ENCODE data around the gene IL15.
A peak's percentile ranks its signal among the peaks of the same experiment; 100 is the strongest.
"Not testable (repeated sequence)": the region's sequence is repeated elsewhere in the genome, so short reads cannot be mapped to it uniquely, and the experiment has no call there.

IL15 gene

DNA sequence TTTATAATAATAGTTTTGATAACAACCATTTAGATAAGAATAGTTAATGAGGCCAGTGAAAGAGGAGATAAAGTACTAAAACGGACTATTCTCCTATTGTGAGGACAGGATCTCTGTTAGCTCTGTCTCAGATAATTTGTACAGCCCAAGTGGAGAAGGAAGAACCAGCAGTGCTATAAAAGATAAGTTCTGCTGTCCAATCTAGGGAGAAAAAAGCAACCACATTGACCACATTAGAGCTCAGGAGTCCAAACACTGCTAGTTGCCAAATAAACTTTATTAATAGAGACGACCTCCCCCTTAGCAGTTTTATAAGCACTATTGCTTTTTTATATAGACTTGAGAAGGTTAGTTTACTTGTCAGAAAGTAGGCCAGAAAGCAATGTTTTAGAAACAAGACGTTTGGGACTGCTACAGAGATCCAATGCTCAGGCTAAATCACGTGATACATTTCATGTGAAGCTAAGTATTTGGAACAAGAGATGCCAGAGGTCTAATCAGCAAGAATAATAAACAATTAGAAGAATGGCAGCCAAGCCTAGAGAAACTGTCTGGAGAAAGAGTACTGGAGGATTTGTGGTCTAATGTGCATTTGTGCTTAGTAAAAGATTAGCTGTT is 15.9 kb downstream of the IL15 start:
- DNase-seq = no peak

DNA sequence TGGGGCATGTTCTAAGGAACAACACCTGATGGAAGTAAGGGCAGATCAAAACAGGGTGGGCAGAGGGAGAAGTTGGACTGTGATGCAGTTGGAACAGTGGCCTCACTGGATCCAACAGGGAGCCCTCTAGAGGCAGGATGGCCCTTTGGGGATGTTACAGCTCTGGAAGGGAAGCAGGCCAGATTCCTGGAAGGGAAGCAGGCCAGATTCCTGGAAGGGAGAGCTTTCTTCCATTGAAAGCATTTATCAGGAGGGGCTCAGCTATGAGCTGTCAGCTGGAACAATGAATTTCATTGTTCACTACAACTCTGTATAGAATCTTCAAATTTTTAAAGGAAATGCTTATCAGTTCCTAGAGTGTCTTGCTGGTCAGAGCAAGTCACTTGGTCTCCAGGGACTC is 17.7 kb downstream of the IL15 start:
- DNase-seq = no peak

DNA sequence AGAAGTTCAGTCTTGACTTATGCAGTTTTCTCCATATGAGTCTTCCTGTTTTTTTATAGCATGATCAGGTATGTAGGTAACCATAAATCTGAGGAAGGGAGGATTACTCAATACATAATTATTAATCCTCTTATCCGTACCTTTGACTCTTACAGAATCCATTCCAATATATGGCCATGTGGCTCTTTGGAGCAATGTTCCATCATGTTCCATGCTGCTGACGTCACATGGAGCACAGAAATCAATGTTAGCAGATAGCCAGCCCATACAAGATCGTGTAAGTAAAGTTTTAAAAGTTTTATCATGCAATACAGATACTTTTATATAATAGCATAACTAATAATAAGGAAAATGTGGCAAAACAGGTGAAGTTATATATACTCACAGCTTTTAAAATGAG is 19.6 kb downstream of the IL15 start:
- no peak for DNase-seq

DNA sequence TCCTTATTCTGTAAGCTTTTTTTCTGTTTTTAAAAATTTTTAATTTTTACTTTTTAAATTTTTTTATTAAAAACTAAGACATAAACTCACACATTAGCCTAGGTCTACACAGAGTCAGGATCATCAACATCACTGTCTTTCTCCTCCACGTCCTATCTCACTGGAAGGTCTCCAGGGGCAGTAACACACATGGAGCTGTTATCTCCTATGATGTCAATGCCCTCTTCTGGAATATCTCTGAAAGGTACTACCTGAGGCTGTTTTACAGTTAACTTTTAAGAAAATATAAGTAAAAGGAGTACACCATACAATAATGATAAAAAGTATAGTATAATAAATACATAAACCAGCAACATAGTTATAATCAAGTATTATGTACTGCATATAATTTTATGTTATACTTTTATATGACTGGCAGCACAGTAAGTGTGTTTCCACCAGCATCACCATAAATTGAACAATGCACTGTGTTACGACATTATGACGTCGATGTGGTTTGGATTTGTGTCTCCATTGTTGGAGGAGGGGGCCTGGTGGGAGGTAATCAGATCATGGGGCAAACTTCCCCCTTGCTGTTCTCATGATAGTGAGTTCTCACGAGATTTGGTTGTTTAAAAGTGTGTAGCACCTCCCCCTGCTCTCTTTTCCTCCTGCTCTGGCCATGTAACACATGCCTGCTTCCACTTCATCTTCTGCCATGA is 21.3 kb downstream of the IL15 start:
- no peak for DNase-seq

DNA sequence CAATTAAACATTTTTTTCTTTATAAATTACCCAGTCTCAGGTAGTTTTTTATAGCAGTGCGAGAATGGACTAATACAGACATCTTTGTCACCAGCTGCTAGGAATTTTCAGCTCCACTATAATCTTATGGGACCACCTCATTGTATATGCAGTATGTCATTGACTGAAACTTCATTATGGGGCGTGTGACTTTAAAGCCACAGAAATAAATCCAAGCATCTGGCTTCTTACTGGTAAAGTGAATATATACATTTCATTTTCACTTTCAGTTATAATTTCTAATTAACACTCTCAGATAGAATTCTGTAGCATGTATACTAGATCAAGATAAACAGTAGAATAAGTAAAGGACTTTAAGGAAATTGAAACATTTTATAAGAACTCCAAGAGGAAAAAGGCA is 21.9 kb downstream of the IL15 start:
- no peak for DNase-seq

DNA sequence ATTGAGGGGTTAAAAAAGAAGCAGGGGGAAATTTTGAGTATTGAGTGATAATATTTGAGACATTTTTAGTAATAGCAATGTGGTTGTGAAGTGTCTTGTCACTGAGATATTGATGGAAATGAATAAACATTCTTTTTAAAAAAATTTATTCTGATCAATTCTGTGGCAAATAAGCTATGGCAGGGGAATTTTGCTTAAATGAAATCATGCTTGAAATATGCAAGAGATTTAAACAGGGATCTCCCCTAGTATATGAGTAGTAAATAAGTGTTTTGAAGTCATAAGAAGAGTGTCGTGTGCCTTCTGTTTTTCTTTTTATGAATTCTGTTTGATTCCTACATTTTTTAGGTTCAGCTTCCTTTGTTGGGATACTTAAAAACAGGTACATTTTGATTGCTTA is 23.2 kb downstream of the IL15 start:
- DNase-seq = no peak

DNA sequence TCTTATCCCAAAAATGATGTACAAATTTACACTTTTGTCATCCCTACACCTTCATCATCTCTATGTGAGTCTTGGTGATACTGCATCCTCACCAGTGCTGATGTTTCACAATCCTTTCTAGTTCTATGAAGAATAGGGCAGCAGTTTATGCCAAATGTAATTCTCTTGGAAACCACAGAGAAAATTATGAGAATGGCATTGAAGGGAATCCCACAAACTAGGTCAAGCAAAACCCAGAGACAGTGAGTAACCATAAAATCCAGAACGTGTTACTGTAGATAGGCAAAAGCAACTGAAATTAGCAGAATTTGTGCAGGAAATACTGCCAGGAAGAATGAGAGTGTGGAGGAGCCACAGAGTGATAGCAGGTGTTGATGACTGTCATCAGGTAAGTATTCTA is 24.5 kb downstream of the IL15 start:
- DNase-seq = no peak

DNA sequence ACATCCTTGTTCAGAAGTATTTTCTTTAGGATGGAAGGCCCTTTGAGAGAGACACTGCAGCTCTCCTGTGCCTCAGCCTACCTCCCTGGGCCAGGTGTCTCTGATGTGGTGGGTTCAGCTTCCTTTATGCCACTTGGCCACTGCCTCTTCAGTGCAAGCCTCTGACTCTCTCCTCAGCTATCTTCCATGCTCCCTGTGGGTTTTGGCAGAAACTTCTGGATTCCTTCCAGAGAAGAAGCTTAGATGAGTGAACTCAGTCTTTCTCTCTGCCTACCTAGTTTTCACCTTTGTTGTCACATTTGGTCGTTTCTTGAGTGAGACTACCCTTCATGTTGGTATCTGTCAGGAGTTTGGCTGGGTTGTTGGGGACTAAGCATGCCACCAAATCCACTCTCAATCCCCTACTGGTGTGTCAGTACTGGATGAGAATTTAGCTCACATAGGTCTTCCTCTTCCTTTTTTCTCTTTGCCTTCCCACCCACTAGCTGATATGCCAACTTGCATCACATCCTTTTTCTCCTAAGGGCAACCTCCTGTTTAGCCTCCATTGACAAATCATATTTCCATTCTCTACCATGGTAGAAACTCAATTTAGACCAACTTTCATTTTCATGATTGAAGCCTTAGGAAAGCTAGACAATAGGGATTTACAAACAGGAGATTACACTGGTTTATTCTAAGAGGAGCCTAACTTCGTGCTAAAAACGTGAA is 32.0 kb downstream of the IL15 start:
- DNase-seq = no peak

DNA sequence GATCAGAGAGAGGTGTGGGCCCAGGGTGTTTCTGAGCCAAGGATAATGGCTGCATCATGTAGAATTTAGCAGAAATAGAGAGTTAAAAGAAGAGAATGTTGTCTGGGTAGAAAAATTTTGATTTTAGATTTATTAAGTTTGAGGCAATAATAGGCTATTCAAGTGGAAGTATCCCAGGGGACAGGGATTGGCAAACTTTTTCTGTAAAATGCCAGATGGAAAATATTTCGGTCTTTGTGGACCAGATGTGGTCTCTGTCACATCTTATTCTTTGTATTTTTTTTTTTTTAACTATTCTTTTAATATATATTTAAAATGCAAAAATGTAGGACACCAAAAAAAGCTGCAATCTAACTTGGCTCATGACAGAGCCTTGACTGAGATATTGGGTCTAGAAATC is 33.1 kb downstream of the IL15 start:
- no peak for DNase-seq

DNA sequence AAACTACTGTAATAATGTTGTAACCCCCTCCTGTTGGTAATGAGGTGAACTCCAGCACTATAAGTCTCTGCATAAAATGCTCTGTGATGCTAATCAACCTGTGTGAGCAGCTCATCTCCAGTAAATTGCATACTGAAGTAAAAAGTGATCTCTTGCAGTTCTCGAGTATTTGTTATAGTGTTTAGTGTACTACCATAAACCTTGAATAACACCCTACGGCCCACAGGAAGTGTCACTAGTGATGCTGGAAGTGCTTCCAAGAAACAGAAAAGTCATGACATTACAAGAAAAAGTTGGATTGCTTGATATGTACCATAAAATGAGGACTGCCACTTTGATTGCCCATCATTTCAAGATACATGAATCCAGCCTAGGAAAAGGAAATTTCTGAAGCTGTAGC is 39.0 kb downstream of the IL15 start:
- no peak for DNase-seq

DNA sequence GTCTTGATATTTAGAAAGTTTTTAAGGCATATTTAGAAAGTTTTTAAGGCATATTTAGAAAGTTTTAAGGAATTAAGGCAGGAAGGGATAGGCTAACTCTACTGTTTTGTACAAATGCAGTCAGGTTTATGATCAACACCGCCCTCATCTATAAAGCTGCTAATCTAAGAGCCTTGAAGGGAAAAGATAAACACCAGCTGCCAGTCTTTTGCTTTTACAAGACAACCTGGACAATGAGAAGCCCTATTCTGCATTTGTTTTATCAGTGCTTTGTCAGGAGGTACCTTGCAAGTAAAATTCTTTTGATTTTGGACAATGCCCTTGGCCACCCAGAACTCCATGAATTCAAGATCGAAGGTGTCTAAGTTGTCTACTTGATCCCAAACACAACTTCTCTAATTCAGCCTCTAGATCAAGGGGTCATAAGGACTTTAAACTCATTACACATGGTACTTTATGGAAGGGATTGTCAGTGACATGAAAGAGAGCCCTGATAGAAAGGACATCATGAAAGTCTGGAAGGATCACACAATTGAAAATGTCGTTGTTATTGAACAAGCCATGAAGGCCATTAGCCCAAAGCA is 39.8 kb downstream of the IL15 start:
- DNase-seq = no peak

DNA sequence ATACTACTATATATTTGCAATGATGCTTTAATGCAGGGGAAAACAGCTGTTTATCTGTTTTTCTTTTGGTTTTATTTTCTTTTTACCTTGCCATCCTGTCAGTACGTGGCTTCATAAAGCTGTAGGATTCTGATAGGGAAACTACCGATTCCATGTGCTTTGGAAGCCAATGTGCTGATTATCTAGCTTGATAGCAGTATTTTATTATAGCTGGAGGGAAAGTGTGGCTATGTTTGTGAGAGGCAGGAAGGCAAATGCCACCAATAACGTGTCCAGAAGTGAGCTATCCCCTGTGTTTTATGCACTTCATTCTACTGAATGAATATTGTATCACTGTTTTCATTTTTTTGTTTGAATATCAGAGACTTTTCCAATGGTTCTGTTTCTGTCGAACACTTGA is 43.7 kb downstream of the IL15 start:
- no peak for DNase-seq

DNA sequence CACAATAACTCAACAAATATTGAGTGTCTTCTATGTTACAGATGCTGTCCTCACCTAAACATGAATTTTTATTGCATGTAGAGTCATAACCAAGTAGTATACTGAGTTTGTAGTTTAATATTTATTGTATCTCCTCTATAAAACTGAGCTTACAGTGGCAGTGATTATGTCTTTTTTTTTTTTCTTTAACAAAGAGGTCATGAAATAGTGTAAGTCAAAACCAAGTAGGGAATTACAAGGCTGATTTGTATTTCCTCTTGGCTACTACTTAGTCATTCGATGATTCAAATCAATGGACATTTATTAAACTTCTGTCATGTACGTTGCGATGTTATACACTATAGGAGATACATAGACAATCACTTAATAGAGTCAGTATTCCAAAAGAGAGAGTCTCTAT is 48.4 kb downstream of the IL15 start:
- DNase-seq = no peak

DNA sequence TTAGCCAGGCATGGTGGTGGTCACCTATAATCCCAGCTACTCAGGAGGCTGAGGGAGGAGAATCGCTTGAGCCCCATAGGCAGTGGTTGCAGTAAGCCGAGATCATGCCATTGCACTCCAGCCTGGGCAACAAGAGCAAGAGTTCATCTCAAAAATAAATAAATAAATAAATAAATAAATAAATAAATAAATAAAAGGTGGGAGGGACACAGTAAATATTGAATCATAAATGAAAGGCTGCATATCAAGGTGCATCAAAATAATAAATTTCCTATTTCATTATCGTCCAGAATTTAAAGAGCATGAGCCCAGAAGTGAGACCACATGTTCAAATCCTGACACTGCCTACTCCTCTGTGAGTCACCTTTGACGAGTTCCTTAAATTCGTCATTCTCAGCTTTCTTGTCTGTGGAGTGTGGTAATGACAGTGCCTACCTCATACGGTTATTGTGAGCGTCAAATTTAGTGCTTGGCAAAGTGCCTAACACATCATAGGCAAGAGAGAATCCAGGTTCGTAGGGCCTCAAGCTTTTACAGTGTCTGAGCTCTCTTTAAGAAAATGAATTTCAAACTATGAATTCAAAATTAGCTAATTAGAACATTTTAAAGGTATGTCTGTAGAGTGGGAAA is 49.9 kb downstream of the IL15 start:
- DNase-seq = no peak

DNA sequence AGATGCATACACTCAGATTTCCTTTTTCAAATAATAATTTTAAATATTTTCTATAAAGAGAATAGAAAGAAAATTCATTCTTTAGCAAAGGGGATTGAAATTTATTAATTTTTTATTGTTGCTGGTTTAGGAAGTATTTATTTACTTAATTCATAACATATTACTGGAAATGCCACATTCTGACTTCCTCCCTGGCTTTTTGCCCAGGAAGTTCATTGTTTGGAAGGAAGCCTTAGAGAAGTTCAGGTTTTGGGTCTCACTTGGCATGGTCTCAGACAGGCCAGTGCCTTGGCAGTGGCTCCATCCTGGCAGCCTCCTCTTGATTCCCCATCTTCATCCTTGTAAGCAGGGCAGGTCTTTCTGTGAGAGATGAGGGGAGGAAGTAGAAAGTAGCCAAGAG is 50.5 kb downstream of the IL15 start:
- no peak for DNase-seq

DNA sequence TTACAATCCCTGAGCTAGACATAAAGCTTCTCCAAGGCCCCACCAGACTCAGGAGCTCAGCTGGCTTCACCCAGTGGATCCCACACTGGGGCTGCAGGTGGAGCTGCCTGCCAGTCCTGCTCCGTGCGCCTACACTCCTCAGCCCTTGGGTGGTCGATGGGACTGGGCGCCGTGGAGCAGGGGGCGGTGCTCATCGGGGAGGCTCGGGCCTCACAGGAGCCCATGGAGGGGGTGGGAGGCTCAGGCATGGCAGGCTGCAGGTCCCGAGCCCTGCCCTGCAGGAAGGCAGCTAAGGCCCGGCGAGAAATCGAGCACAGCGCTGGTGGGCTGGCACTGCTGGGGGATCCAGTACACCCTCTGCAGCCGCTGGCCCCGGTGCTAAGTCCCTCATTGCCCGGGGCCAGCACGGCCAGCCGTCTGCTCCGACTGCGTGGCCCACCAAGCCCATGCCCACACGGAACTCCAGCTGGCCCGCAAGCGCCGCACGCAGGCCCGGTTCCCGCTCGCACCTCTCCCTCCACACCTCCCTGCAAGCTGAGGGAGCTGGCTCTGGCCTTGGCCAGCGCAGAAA is 53.4 kb downstream of the IL15 start:
- DNase-seq = not testable (repeated sequence)

DNA sequence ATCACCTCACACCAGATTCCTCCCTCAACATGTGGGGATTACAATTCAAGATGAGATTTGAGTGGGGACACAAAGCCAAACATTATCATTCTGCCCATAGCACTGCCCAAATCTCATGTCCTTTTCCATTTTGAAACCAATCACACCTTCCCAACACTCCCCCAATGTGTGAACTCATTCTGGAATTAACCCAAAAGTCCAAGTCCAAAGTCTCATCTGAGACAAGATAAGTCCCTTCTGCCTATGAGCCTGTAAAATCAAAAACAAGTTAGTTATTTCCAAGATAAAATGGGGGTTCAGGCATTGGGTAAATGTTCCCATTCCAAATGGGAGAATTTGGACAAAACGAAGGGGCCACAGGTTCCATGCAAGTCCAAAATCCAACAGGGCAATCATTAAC is 54.9 kb downstream of the IL15 start:
- not testable (repeated sequence) for DNase-seq

DNA sequence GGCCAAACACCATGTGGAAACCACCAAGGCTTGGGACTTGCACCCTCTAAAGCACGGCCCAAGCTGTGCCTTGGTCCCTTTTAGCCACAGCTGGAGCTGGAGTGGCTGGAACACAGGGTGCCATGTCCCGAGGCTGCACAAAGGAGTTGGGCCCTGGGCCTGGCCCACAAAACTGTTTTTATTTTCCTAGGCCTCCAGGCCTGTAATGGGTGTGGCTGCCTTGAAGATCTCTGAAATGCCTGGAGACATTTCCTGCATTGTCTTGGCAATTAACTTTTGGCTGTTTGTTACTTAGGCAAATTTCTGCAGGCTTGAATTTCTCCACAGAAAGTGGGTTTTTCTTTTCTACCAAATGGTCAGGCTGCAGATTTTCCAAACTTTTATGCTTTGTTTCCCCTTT is 55.7 kb downstream of the IL15 start:
- no peak for DNase-seq

DNA sequence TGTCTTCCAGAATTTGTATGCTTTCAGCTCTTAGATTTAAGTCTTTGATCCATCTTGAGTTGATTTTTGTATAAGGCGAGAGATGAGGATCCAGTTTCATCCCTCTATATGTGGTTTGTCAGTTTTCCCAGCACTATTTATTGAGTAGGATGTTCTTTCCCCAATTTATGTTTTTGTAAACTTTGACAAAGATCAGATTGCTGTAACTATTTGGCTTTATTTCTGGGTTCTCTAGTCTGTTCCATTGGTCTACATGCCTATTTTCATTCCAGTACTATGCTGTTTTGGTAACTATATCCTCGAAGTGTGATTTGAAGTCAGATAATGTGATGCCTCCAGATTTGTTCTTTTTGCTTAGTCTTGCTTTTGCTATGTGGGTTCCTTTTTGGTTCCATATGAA is 60.7 kb downstream of the IL15 start:
- no peak for DNase-seq

DNA sequence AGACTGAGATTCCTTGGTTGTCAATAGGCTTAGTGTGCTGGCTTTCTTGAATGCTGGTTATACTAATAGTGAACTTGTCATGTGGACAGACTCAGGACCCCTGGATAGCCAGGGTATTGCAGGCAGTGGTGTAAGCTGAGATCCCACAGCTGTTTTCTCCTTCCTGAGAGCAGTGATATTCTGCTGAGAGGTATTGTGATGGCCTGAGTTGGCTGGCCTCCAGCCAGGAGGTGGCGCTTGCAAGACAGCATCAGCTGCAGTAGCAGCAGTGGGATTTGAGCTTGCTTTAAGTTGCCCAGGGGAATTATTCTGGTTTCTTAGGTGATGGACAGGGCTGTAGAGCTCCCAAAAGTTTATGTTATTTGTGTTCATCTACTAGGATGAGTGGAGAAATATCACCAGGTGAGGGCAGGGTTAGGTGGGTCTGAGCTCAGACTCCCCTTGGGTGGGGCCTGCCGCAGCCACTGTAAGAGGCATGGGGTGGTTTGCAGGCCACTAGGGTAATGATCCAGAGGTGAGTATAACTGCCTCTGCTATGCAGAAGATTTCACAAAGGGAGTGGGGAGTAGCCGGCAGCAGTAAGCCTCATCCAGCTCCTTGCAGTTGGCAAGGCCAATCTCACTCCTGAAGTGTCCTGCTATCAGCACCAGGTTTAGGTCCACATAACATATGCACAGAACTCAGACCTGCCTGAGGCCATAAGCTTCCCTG is 66.2 kb downstream of the IL15 start:
- DNase-seq = peak; percentile 9 to 12

DNA sequence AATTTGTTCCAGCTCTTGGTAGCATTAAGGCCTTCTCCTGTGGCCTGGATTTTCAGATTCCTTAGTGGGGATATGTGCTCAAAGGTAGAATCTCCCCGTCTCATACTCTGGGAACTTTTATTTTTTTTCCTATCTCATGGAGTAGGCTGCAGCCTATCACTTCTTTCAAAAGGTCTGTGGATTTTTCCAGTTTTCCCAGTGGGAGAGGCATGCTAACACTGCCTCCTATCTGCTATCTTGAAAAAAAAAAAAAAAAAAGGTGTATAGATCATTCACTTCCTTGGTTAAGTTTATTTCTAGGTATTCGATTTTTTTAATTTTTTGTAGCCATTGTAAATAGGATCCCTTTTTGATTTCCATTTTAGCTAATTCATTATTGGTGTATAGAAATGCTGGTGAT is 67.1 kb downstream of the IL15 start:
- no peak for DNase-seq

DNA sequence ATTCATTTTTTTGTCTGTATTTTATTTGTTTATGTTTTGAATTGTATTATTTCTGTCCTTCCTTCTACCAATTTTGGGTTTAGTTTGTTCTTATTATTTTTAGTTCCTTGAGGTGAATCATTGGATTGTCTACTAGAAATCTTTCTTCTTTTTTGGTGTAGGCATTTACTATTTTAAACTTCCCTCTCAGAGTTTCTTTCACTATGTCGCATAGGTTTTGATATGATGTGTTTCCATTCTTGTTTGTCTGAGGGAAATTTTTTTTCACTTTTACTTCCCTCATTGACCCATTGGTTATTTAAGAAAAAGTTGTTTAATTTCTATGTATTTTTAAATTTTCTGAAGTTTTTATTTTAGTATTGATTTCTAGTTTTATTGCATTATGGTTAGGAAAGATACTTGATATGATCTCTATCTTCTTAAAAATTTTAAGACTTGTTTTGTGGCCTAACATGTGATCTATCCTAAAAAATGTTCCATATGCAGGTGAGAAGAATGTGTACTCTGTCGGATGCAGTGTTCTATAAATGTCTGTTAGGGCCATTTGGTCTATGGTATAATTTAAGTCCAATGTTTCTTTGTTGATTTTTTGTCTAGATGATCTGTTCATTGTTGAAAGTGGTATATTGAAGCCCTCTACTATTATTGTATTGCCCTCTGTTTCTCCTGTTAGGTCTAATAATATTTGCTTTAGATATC is 68.8 kb downstream of the IL15 start:
- no peak for DNase-seq
